Panc1 (cell line): Measurements from ENCODE around the gene CFAP97D2. TPM values are rescaled to one million over a fixed set of nuclear protein-coding genes. Genes with fewer than 3 reads are reported as not detected.

Experiments used
- ATAC-seq: fragments of 200-7000 bp; cut with Tn5 transposase; 2 replicates; pipeline ENCODE4 v1.9.1; 2020; ENCODE audit warnings: mild to moderate bottlenecking, moderate library complexity
- BruUV-seq: library from RNA; stranded (reverse); fragments of 400-500 nt; replicated peaks from 2 replicates; lab custom pipeline; 2021; lab: Mats Ljungman, UMichigan
- CTCF ChIA-PET: fragments of 300-600 bp; sonication (Branson Sonifier 250); formaldehyde crosslinking; loops from one replicate; lab custom pipeline; 2022; ENCODE audit warnings: antibody characterized with exemption; lab: Charles Lee
- POLR2A ChIA-PET: fragments of 300-600 bp; sonication (Branson Sonifier 250); formaldehyde crosslinking; loops from one replicate; lab custom pipeline; 2022; ENCODE audit warnings: antibody characterized with exemption; lab: Charles Lee
- DNase-seq: peaks from one replicate; pipeline ENCODE4 v3.0.0-alpha.2; 2010; ENCODE audit warnings: low read depth, low spot score
- H3K27ac ChIP-seq: 2 replicates; pipeline ENCODE4 v1.5.1; 2011; ENCODE audit warnings: mild to moderate bottlenecking, low read length, inconsistent platforms
- H3K27me3 ChIP-seq: fragments of 200-500 bp; sonication (Bioruptor generic); 2 replicates; pipeline ENCODE4 v1.6.0; 2014; ENCODE audit warnings: low read length, inconsistent platforms; ENCODE audit not compliant: control insufficient read depth, insufficient read depth
- H3K36me3 ChIP-seq: fragments of 200-500 bp; sonication (Bioruptor generic); 2 replicates; pipeline ENCODE4 v1.5.1; 2014; ENCODE audit warnings: inconsistent platforms, mild to moderate bottlenecking, low read length, moderate library complexity; ENCODE audit not compliant: control insufficient read depth, insufficient read depth
- H3K4me1 ChIP-seq: 2 replicates; pipeline ENCODE4 v1.5.1; 2011; ENCODE audit warnings: inconsistent platforms, mild to moderate bottlenecking, low read length, moderate library complexity; ENCODE audit not compliant: control insufficient read depth, insufficient read depth
- H3K4me3 ChIP-seq, 2 experiments: 2 replicates each; pipeline ENCODE4 v1.5.1; 2011 to 2012; ENCODE audit warnings: low read depth in 2 of 2, low read length in 2 of 2, mild to moderate bottlenecking in 2 of 2, inconsistent platforms in 1 of 2, moderate library complexity in 1 of 2
- H3K9me3 ChIP-seq: fragments of 200-500 bp; sonication (Bioruptor generic); 2 replicates; pipeline ENCODE4 v1.5.1; 2014; ENCODE audit warnings: low read depth, mild to moderate bottlenecking, inconsistent platforms, low read length, moderate library complexity; ENCODE audit not compliant: control insufficient read depth, insufficient read depth
- CTCF ChIP-seq: fragments of 450-650 bp; IDR thresholded peaks from 2 replicates; pipeline ENCODE4 v1.5.1; 2017; ENCODE audit warnings: mild to moderate bottlenecking
- POLR2AphosphoS5 ChIP-seq: IDR thresholded peaks from 2 replicates; pipeline ENCODE4 v1.6.1; 2012; ENCODE audit warnings: mild to moderate bottlenecking, low read depth, low read length, moderate library complexity
- REST ChIP-seq, 2 experiments: IDR thresholded peaks; 2 replicates each; pipeline ENCODE4 v1.6.1; 2011 to 2012; ENCODE audit warnings: low read depth in 2 of 2, control low read depth in 1 of 2, low read length in 1 of 2, mild to moderate bottlenecking in 1 of 2, moderate library complexity in 1 of 2; ENCODE audit not compliant: insufficient read depth in 1 of 2
- SIN3A ChIP-seq: IDR thresholded peaks from 2 replicates; pipeline ENCODE4 v1.6.1; 2012; ENCODE audit warnings: low read depth, mild to moderate bottlenecking, low read length, moderate library complexity, borderline replicate concordance; ENCODE audit not compliant: insufficient read depth
- TCF7L2 ChIP-seq: IDR thresholded peaks from 2 replicates; pipeline ENCODE4 v1.6.1; 2011; ENCODE audit warnings: mild to moderate bottlenecking, low read depth, low read length, inconsistent platforms
- in situ Hi-C: cut with HindIII; loops from 2 replicates; pipeline ENCODE4 v1.10.0; 2016; ENCODE audit warnings: low sequenced_read_pairs, low pct_unique_long_range_greater_than_20kb
- intact Hi-C: fragments of 100-400 bp; cut with micrococcal nuclease; formaldehyde crosslinking; loops from one replicate; pipeline ENCODE4 v1.10.0; 2022; ENCODE audit not compliant: unreplicated experiment
- total RNA-seq: library from RNA; stranded (reverse); gene quantifications from one replicate; pipeline ENCODE4 v1.2.1, GENCODE V29; 2021; ENCODE audit not compliant: unreplicated experiment

Gene CFAP97D2
- total RNA-seq, 1 experiment from 2014 or later, result not detected

- in situ Hi-C loops, result no loop called here
- Histone ChIP-seq H3K4me1 (no peaks in the 10 kb centered on the region), H3K27ac (no peak overlapping the region), H3K9me3 (no peaks in the 10 kb centered on the region), H3K36me3 (no peaks in the 10 kb centered on the region), H3K27me3 (no peaks in the 10 kb centered on the region), H3K4me3 (no peak overlapping the region)
- ATAC-seq, result no peak
- intact Hi-C loops, result no loop called here
- no peak for TF ChIP-seq CTCF
- no peak for TF ChIP-seq REST (IDR thresholded peaks at IDR 0.05; ENCODE audit: insufficient read depth in 1 of 2, low read depth in 2 of 2, low read length in 1 of 2)
- no peak for TF ChIP-seq POLR2AphosphoS5
- TF ChIP-seq SIN3A, result no peak
- no peak for TF ChIP-seq TCF7L2
- ChIA-PET CTCF (no interaction called here), POLR2A (no interaction called here)
- BruUV-seq, result no TSS peak
- no peak for DNase-seq
Observed at GRCh38 chr13:114164053-114164452, 15.0 kb upstream of the CFAP97D2 start.

GRCh38 chr13:114164681-114165429, 14.2 kb upstream of the CFAP97D2 start:
- no peak for DNase-seq
- intact Hi-C loops, result no loop called here
- in situ Hi-C loops, result no loop called here
- no peaks in the 10 kb centered on the region for H3K36me3 ChIP-seq
- POLR2A ChIA-PET, result no interaction called here
- no peaks in the 10 kb centered on the region for H3K4me1 ChIP-seq
- no peak overlapping the region for H3K27ac ChIP-seq
- BruUV-seq, result no TSS peak
- H3K4me3 ChIP-seq, result no peak overlapping the region
- TF ChIP-seq CTCF (no peak), SIN3A (no peak), REST (IDR thresholded peaks at IDR 0.05; ENCODE audit: insufficient read depth in 1 of 2, low read depth in 2 of 2, low read length in 1 of 2) (no peak), POLR2AphosphoS5 (no peak), TCF7L2 (no peak)
- no peaks in the 10 kb centered on the region for H3K27me3 ChIP-seq
- H3K9me3 ChIP-seq, result no peaks in the 10 kb centered on the region
- ATAC-seq, result no peak
- CTCF ChIA-PET, result no interaction called here
